Stimulated activated CD8-positive, alpha-beta memory T cell treated with anti-CD3 and anti-CD28 coated beads, Interleukin-7, amount 100 ng/mL, for 24 hours (primary cell): ENCODE data around the gene TBC1D24.

Experiments
- DNase-seq: peaks from one replicate; pipeline ENCODE4 v3.0.0-alpha.2; 2020; ENCODE audit warnings: low read depth

The TBC1D24 gene

DNA sequence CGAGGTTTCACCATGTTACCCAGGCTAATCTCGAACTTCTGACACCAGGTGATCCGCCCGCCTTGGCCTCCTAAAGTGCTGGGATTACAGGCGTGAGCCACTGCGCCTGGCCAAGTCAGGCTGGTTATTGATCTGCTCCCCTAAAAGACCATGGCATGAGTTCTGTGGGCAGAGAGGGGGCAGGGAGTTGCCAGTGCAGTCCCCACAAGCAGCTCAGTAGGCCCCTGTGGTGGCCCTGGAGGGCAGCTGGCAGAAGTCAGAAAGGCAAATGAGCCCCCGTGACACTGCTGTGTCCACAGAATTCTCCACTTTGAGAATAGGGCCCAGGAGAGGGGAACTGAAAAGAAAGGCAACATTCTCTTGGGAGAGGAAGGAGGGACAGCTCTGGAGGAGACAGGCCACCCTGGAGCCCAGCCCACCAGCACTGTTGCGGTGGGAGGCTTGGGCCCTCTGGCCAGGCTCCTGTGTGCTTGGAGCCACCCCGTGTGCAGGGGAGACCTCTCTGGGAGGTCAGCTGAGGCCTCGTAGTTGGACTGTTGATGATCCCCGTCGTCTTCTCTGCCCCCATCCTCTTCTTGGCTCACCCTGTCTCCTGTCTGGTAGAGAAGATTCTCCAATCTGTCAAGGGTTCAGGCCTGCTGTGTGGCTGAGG lies 43.2 kb downstream of the TBC1D24 start:
- no peak for DNase-seq

DNA sequence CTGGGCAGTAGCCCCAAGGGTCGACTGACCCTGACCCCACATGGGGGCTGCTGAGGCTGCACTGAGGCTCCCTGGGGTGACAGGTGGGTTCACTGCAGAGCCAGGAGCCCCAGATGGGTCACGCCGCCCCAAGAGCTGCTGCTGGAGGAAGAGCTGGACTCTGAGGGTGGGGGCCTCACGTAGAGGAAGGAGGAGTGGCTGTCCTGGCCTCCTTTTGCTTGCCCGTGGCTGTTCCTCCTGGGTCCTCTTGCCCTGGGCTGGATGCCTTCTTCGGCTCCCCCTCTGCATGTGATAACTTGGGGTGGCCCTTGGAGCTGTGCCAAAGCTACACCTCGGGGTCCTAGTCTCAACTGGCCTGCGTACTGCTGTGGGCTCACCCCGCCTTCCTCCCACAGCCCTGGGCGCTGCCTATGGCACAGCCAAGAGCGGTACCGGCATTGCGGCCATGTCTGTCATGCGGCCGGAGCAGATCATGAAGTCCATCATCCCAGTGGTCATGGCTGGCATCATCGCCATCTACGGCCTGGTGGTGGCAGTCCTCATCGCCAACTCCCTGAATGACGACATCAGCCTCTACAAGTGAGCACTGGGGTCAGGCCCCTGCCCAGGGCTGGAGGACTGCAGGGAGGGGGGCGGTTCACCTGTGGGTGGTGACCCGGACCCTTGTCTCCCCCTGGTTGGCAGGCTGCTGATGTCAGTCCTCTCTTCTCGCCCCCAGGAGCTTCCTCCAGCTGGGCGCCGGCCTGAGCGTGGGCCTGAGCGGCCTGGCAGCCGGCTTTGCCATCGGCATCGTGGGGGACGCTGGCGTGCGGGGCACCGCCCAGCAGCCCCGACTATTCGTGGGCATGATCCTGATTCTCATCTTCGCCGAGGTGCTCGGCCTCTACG lies 44.1 kb downstream of the TBC1D24 start:
- DNase-seq, result no peak

DNA sequence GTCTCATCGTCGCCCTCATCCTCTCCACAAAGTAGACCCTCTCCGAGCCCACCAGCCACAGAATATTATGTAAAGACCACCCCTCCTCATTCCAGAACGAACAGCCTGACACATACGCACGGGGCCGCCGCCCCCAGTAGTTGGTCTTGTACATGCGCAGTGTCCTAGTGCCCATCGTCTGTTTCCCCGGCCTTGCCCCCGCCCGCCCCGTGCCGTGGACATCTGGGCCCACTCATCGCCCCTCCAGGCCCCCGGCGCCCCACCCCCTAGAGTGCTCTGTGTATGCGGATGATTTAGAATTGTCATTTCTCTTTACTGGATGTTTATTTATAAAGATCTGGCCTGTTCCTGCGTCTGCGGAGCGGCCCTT lies 44.8 kb downstream of the TBC1D24 start:
- DNase-seq, result no peak

DNA sequence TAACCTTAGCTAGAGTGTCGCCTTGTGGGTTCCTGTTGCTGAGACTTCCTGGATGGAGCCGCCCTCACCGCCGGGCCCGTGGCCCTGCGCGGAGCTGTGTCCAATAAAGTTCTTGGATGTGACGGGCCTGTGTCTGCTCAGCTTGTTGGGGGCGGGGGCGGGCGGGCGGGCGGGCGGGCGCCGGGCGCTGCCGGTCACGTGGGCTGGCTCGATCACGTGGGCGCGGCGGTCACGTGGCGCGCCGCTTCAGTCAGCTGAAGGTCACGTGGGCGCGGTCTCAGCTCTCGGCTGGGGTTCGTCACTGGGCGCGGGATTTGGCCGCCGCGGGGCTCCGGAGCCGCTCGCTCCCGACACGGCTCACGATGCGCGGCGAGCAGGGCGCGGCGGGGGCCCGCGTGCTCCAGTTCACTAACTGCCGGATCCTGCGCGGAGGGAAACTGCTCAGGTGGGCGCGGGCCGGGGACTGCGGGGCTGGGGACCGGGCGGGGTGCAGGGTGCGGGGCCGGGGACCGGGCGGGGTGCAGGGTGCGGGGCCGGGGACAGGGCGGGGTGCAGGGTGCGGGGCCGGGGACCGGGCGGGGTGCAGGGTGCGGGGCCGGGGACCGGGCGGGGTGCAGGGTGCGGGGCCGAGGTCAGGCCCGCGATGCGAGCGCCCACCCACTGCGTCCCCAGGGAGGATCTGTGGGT lies 45.3 kb downstream of the TBC1D24 start, which contains the start of gene AMDHD2:
Gene AMDHD2, plus strand, starts transcription at position 275 of the 687 bp plus-strand sequence. Its CDS starts 88 bp downstream, at position 363.
- DNase-seq, result peak; percentile 76

DNA sequence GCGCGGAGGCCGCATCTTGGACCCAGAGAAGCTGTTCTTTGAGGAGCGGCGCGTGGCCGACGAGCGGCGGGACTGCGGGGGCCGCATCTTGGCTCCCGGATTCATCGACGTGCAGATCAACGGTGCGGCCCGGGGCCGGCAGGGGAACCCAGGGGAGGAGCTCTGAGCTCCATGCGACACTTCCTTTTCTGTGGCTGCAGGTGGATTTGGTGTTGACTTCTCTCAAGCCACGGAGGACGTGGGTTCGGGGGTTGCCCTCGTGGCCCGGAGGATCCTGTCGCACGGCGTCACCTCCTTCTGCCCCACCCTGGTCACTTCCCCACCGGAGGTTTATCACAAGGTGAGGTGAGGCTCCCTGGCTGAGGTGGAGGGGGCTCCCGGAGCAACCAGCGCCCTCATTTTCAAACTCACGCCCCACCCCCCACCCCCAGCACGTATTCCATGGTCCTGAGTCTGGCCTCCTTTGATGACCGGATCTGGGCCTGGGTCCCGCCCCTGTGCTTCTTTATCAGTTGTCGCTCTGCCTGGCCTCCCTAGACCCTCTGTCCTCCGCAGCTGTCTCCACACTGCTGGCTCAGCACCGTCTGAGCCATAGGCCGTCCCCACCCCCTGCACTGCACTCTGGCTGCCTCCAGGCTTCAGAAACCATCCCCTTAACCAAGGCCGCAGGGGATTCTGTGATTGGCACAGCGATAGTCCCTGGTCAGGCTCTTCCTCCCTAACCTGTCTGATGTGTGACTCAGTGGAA lies 46.0 kb downstream of the TBC1D24 start:
- DNase-seq, result no peak

DNA sequence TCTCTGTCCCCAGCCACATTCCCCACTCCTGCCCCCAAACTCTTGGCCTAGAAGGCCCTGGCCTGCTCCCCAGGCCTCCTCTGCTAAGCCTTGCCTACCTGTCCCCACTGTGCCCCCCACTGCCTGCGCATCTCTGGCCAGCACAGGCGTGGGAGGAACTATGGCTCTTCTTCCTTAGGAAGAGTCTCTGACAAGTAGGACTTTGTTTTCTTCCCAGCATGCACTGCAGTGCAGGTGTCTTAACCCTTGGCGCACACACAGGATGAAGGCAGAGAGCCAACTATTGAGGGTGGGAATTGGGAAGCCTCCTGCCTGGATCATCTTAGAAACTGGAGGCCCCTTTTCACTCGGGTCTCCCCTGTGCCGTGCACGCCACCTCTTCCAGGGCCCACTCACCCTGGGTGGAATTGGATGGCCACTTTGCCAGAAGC lies 48.9 kb downstream of the TBC1D24 start:
- DNase-seq, result no peak

DNA sequence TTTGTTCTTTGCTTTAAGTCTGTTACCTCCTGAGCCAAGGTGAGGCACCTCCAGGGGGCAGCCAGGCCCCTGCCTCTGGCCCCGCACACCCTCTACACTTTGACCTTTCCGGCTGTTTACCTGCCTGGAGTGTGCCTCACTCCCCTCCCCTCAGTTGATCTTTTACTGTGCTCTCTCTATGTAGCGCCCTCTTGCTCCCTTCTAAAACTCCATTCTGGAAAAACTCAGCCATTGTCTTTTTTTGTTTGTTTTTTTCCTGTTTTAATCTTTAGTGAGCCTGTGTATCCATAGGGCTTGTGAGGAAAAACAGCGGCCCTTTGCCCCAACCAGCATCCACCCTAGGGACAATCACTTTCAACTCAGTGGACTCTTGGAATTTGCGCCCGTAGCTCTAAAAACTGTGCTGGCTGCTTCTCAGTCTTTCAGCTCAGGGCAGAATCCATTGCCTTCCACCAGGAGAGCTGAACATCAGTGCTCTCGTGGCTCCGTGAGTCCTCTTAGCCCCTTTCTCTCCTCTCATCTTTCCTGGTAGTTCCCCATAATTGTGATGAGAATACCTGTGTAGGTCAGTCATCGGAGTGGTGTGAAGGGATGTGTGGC lies 49.5 kb downstream of the TBC1D24 start:
- no peak for DNase-seq

DNA sequence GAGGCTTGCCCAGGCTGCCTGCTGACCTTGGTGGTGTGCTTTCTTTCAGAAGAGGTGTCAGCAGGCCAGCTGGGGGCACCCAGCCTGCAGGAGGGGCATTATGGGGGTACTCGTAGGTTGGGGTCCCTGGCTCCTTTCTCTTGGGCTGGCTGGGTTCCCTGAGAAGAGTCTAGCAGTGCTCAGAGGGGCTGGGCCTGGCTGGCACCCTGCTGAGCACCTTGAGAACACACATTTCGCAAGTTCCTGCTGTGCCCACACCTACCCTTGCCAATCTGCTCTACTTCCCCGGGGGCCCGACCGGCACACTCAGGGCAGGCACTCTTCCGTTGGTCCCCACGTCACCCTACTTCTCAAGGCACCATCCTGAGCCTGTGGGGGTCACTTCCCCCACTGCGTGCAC lies 51.2 kb downstream of the TBC1D24 start:
- DNase-seq, result no peak

DNA sequence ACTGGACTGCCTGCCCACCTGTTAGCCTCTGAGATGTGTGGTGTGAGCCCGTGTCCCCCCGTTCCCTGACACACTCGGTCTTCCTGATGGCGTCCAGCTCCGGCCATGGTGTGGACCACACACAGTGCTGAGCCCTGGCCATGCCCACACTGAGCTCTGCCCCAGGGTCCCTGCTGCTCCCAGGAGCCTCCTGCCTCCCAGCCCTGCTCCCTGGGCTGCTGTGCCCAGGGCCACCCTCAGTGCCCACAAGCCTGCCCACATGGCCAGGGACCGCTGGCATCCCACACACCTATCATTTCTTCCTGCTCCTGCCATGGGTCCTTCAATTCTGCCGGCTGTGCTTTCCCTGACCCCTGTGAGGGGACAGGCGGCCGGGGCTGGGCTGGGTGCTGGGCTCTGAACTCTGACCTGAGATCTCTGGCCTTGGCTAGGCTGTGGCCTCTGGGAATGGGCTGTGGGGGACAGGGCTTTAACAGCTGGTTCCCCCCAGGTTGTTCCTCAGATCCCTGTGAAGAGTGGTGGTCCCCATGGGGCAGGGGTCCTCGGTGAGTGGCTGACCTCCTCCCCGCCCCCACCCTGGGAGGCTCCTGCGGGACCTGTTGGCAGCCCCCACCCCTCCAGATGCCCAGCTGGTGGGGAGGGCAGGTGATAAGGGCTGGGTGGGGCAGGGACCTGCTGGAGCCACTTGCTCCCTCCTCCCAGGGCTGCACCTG lies 52.3 kb downstream of the TBC1D24 start:
- DNase-seq, result no peak

DNA sequence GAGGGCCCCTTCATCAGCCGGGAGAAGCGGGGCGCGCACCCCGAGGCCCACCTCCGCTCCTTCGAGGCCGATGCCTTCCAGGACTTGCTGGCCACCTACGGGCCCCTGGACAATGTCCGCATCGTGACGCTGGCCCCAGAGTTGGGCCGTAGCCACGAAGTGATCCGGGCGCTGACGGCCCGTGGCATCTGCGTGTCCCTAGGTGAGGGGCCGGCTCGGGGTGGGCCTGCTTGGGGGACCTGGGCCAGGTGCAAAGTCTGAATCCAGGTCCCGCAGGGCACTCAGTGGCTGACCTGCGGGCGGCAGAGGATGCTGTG lies 52.8 kb downstream of the TBC1D24 start:
- no peak for DNase-seq

DNA sequence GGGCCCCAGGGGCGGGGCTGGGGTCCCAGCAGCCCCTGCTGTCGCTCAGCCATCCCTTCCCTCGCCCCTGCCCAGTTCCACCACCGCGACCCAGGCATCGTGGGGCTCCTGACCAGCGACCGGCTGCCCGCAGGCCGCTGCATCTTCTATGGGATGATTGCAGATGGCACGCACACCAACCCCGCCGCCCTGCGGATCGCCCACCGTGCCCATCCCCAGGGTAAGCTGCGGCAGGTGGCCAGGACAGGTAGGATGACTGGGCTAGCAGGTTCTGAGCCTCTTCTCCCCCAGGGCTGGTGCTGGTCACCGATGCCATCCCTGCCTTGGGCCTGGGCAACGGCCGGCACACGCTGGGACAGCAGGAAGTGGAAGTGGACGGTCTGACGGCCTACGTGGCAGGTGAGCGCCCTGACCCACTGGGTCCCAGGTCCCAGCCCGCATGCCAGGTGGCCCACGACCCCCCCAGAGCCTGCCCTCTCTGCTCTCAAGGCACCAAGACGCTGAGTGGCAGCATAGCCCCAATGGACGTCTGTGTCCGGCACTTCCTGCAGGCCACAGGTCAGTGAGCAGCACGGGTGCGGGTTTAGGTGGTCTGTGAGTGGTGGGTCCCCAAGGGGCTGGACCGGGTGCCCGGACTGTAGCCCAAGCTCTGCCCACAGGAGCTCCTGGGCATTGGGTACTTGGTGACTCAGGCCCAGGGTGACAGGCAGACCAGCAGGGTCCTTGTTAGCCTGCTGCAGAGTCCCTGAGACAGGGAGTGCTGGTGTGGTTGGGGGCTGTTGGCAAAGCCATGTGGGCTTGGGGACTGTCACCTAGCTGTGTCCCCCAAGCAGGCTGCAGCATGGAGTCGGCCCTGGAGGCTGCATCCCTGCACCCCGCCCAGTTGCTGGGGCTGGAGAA lies 53.5 kb downstream of the TBC1D24 start:
- DNase-seq, result no peak

DNA sequence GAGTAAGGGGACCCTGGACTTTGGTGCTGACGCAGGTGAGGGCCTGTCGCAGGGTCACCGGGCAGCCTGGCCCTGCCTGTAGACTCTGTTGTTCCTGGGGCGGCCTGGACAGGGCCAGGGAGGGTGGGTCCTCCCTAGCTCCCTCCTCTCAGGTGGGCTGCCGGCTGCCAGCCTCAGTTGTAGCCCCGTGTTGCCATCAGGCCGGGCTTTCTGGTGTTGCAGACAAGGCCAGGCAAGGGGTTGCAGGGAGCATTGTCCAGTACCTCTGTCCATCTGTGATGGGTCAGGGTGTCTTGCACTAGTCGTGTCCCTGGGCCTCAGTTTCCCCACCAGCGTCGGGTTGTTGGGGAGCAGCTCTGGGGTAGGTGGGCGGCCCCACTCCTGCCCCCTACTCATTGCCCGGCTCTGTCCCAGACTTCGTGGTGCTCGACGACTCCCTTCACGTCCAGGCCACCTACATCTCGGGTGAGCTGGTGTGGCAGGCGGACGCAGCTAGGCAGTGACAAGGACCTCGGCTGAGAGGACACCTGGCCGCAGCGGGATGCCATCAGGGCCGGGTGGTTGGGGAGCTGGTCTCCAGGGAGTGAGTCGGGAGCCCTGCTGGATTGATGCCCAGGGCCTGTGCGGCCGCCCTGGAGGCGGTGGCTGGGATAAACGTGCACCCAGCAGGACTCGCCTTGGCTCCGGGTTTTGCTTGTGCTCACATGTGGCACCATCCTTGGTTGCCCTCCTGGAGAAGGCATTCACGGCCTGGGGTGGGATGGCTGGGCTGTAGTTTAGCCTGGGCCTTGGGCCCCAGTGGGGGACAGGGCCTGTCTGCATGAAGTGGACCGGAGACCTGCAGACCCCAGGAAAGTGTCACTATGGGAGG lies 54.4 kb downstream of the TBC1D24 start:
- no peak for DNase-seq

DNA sequence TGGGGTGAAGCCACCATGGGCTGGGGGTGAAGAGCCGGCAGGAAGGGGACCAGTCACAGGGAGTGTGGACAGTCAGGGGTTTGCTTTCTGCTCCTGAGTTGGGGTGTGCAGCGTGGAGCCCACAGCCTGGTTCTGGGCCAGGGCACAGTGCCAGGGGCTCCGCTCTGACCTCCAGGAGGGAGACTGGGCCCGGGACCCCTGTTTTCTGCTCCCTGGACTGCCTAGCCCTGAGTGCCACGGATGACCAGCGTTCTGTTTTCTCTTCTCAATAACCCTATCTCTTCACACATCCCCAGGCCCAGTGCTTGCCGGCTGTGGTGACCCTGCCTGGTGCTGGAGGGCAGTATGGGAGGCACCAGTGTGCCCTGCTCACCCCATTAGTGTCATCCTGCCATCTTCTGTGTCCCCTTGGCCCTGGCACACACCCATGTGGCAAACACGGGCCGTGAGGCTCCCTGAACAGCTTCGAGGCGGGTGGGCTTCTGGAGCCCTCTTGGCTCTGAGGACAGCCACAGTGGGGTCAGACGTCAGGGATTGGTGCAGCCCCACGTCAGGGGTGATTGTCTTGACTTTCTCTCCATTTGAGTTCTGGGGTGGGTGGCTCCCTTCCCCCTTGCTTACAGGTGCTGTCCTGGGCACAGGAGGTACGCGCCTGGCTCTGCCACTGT lies 55.2 kb downstream of the TBC1D24 start:
- DNase-seq, result no peak

DNA sequence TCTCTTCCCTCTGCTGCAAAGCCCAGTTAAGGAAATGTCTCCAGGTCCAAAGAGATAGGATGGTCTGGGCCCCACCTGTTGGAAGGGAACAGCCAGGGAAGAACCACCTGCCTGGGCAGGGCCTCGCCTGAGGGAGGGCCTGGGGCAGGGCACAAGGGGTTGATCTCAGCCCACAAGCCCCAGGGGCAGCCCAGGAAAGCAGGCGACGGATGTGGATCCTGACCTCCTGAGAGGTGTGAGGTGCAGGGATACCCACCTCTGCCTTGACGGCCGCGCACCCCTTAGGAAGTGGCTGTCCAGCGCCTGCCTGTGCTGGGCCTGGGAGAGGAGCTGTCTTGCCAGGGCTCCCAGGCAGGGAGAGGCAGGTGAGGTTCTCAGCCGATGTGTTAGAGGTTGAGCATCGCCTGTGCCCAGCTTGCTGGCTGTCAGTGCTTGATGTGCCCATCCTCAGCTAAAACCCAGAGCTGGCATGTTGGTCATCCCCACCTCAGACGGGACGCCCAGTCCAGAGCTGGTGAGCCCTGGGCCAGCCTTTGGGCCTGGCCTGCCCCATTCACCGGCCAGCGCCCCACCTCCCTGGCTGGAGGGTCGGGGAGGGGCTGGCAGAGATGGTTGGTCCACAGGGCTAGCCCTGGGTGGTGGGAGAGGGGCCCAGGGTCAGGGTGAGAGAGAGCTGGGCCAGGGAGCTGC lies 55.8 kb downstream of the TBC1D24 start:
- DNase-seq, result no peak

DNA sequence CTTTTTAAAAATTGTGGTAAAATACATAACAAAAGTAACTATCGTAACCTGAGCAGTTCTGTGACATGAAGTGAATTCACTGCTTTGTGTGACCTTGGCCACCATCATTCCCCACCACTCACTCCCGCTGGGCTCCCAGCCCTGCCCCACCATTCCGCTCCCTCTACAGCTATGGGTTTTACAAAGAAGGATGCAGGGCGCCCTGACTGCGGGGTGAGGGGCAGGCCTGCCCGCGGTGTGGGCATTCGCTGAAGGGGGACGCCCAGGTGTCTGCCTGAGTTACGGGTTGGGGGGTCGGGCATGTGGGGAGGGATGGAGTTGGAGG lies 56.4 kb downstream of the TBC1D24 start, which contains the start of gene CEMP1:
Gene CEMP1, minus strand, starts transcription at position 38 of the 325 bp plus-strand sequence. CDS start 335 bp downstream, outside the sequence.
- DNase-seq, result no peak

DNA sequence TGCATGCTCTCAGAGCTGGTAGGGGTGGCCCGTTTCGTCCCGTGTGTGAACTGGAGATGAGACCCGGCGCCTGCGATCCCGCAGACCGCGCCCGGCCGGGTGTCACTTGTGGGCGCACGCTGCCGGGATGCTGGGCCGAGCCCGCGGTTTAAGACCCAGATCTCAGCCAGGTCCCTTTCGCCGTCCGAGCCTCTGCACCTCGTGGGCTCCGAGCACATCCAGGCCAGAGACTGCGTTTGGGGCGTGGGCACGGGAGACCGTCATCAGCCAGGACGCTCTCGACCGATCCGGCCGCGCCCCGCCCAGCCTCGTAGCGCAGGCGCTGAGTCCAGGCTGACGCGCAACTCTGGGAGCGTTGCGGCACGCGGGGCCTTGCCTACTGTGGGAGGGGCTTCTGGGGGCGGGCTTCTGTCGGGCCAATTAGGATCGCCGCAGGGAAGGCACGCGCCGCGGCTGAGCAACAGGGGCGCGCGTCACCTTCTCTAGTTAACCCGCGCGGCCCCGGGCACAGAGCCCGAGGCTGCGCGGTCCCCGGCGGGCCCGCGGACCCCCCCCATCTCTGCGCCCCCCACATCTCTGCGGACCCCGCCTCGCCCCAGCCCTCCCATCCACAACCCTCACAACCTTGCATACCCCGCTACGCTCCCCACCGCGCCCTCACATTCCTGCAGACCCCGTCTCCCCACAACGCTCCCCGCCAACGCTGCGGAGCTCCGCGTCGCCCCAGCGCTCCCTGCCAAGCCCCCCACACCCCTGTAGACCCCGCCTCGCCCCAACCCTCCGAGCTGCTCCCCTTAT lies 57.0 kb downstream of the TBC1D24 start:
- DNase-seq, result peak; percentile 94

DNA sequence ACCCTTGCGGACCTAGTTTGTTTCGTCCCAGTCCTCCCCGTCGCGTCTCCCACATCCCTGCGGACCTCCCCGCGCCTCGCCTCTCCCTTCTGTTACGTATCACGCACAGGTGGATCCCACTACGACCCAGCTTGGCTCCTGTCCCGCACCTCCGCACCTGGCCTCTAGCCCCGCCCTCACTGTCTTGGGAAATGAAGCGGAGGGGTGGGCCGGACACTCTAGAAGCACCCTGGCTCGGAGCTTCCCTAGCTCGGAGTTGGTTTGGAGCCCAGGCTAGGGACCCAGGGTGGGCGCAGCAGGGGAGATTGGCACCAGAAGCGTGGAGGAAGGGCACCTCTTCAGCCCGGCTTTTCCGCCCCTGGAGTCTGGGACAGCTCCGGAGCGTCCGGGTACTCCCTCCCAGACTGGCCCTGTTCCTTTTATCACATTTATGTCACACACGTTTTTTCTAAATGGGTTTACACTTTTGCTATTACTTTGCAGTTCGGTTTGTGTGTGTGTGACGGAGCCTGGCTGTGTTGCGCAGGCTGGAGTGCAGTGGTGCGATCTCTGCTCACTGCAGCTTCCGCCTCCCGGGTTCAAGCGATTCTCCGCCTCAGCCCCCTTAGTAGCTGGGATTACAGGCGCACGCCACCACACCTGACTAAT lies 57.7 kb downstream of the TBC1D24 start:
- DNase-seq, result no peak
